BE2C (cell line): Measurements from ENCODE around the gene PCSK9.

Experiments
- DNase-seq: peaks from one replicate; pipeline ENCODE4 v3.0.0-alpha.2; 2020
- H3K27me3 ChIP-seq: fragments of 250-450 bp; sonication (Bioruptor Pico); 2 replicates; pipeline ENCODE4 v1.5.1; 2020; ENCODE audit warnings: mild to moderate bottlenecking
- H3K36me3 ChIP-seq: fragments of 250-450 bp; sonication (Bioruptor Pico); 2 replicates; pipeline ENCODE4 v1.5.1; 2020; ENCODE audit warnings: mild to moderate bottlenecking
- H3K4me1 ChIP-seq: fragments of 250-450 bp; sonication (Bioruptor Pico); 2 replicates; pipeline ENCODE4 v1.5.1; 2020
- H3K4me3 ChIP-seq: 2 replicates; pipeline ENCODE4 v1.5.1; 2011; ENCODE audit warnings: low read depth, low read length
- H3K9me3 ChIP-seq: fragments of 250-450 bp; sonication (Bioruptor Pico); 2 replicates; pipeline ENCODE4 v1.5.1; 2020
- CTCF ChIP-seq: IDR thresholded peaks from 2 replicates; pipeline ENCODE4 v1.5.1; 2012; ENCODE audit warnings: mild to moderate bottlenecking, low read depth, low read length

PCSK9 gene

GRCh38 chr1:55005351-55006140, 33.8 kb upstream of the PCSK9 start:
- Histone ChIP-seq H3K27me3 (no peaks in the 10 kb centered on the region), H3K4me3 (no peak overlapping the region), H3K9me3 (no peaks in the 10 kb centered on the region), H3K36me3 (no peaks in the 10 kb centered on the region), H3K4me1 (no peaks in the 10 kb centered on the region)
- no peak for DNase-seq
- TF ChIP-seq CTCF = no peak

DNA sequence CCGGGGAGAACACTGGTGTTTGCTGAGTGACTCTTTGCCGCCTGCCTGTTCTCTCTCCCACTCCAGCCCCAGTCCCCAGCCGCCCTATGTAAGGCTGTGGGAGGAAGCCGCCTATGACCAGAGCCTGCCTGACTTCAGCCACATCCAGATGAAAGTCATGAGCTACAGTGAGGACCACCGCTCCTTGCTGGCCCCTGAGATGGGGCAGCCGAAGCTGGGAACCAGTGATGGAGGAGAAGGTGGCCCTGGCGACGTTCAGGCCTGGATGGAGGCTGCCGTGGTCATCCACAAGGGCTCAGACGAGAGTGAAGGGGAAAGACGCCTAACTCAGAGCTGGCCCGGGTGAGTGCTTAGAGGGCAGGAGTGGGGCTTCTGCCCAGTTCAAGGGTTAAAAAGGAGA, 32.4 kb upstream of the PCSK9 start:
- Histone ChIP-seq H3K4me3 (no peak overlapping the region), H3K9me3 (no peaks in the 10 kb centered on the region), H3K36me3 (no peaks in the 10 kb centered on the region), H3K4me1 (no peaks in the 10 kb centered on the region), H3K27me3 (no peaks in the 10 kb centered on the region)
- TF ChIP-seq CTCF = no peak
- no peak for DNase-seq

DNA sequence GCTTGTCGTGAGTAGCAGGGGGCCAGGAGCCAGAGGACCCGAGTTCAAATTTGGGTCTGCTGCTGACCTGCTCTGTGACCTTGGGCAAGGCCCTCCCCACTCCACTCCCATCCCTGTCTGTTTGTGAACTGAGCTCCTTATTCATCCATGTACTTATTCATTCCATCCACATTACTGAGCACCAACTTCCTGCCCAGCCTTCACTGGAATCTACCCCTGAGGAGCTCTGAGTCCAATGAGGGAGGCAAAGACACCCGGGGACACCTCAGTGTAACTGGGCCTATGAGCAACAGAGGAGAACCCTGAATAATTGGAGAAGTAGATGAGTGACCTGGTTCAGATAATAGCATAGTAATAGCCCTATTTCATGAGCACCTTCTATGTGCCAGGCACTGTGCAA, 31.7 kb upstream of the PCSK9 start:
- TF ChIP-seq CTCF = no peak
- no peak for DNase-seq
- H3K4me1 ChIP-seq = no peaks in the 10 kb centered on the region
- H3K36me3 ChIP-seq = no peaks in the 10 kb centered on the region
- no peak overlapping the region for H3K4me3 ChIP-seq
- H3K9me3 ChIP-seq = no peaks in the 10 kb centered on the region
- H3K27me3 ChIP-seq = no peaks in the 10 kb centered on the region

DNA sequence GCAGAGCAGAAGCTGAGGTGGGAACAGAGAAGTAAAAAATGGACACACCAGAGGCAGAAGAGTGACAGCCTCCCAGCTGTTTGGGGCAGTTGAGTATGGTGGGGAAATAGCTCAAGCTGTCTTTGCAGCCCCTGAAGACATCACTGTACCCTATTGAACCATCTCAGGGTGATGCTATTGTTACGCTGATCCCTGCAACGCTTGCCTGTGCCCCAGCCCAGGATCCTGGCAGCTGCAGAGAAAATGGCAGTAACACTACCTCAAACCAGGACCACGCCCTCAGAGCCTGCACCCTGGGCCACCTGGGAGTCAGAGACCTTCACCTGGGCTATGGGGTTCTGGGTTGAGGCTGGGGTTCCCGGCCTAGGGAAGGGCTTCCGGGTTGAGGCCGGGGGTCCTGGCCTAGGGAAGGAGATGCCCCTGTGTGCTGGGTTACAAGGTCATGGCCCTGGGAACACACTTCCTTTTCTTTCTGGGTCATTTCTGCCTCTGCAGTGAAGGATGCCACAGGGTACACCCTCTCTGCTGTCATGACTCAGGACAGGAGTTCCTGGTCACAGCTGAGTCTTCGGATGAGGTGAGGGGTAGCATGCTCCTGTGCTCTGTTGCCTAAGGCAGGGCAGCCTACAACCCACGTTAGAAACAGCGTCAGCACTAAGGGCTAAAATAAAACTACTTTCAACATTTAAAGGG, 29.0 kb upstream of the PCSK9 start:
- DNase-seq = no peak
- no peaks in the 10 kb centered on the region for H3K36me3 ChIP-seq
- H3K27me3 ChIP-seq = no peaks in the 10 kb centered on the region
- no peaks in the 10 kb centered on the region for H3K9me3 ChIP-seq
- TF ChIP-seq CTCF = no peak
- H3K4me3 ChIP-seq = no peak overlapping the region
- no peaks in the 10 kb centered on the region for H3K4me1 ChIP-seq

DNA sequence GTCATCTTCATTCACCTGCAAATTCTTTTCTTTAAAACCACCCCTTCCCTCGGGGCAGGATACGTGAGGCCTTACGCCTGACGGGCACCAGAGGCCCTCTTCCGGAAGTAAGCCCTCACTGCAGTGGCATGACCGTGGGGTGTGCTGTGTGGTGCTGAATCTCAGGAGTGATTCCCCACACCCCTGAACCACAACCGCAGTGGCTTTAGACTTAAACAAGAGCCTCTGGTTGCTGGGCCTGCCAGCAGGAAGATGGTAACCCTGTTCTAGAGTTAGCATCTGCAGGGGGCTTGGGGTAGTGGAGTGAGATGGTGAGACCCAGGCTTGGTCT, 28.5 kb upstream of the PCSK9 start:
- no peaks in the 10 kb centered on the region for H3K4me1 ChIP-seq
- no peaks in the 10 kb centered on the region for H3K36me3 ChIP-seq
- H3K9me3 ChIP-seq = no peaks in the 10 kb centered on the region
- no peaks in the 10 kb centered on the region for H3K27me3 ChIP-seq
- no peak overlapping the region for H3K4me3 ChIP-seq
- no peak for TF ChIP-seq CTCF
- no peak for DNase-seq

DNA sequence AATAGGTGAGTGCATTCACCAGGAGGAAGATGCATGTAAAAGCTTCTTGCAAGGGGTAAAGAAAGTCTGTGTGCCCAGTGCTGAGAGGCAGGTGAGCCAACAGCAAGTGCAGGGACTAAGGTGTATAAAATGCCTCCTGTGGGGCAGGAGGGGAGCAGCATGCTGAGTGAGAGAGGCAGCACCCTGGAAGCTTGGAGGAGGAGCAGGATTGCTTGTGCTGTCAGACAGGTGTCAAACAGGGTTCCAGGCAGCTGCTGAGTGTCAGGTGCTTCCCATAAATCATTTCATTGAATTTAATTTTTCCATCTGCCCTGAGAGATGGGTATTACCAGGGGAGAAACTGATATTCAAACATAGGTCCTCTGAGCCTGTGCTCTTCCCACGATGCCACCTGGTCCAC, 26.7 kb upstream of the PCSK9 start:
- TF ChIP-seq CTCF = no peak
- DNase-seq = no peak
- Histone ChIP-seq H3K4me3 (no peak overlapping the region), H3K9me3 (no peaks in the 10 kb centered on the region), H3K27me3 (no peaks in the 10 kb centered on the region), H3K36me3 (no peaks in the 10 kb centered on the region), H3K4me1 (no peaks in the 10 kb centered on the region)
